ENCODE results near the gene REV1.

REV1 gene

DNA sequence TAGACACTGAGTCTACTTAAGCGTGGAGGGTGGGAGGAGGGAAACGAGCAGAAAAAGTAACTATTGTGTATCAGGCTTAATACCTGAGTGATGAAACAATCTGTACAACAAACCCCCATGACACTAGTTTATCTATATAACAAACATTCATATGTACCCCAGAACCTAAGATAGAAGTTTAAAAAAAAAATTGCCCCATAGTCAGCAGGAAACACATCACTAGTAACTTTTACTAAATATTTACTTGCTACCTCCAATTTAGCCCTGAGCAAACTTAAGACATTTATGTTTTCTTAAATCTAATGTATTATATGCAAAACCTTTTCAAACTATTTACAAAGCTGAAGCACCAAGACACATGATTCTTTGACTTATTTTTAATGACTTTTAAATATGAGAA lies 5.6 kb downstream of the REV1 start:
- Histone ChIP-seq H4K20me1 (ENCODE audit: insufficient read depth, low read length) (peaks cover 25% of the 10 kb centered on the region; the same call in 1 of the 2 replicates), H3K4me2 (ENCODE audit: low read depth, low read length) (no peak overlapping the region), H3K9me3 (replicated peaks; ENCODE audit: insufficient read depth, low read length) (no peaks in the 10 kb centered on the region), H3K79me2 (ENCODE audit: low read length) (peaks cover 100% of the 10 kb centered on the region), H3K4me3 (ENCODE audit: low read length) (no peak overlapping the region), H3K36me3 (replicated peaks; ENCODE audit: insufficient read depth, low read length) (no peaks in the 10 kb centered on the region), H3K9me2 (replicated peaks; ENCODE audit: insufficient read depth, low read length) (no peaks in the 10 kb centered on the region), H3K27ac (ENCODE audit: low read length) (no peak overlapping the region), H2AFZ (ENCODE audit: low read length) (no peak overlapping the region), H3F3A (ENCODE audit: insufficient read depth, low read length) (0 out of 2 replicates have a peak, but pooled peaks cover 7% of the 10 kb centered on the region), H3K27me3 (replicated peaks; ENCODE audit: insufficient read depth, low read length) (no peaks in the 10 kb centered on the region), H3K9ac (ENCODE audit: low read length) (no peak overlapping the region), H3K4me1 (ENCODE audit: low read length) (no peaks in the 10 kb centered on the region; the same call in 1 of the 2 replicates)
- no peak for DNase-seq
- TF ChIP-seq, protein P1, sequence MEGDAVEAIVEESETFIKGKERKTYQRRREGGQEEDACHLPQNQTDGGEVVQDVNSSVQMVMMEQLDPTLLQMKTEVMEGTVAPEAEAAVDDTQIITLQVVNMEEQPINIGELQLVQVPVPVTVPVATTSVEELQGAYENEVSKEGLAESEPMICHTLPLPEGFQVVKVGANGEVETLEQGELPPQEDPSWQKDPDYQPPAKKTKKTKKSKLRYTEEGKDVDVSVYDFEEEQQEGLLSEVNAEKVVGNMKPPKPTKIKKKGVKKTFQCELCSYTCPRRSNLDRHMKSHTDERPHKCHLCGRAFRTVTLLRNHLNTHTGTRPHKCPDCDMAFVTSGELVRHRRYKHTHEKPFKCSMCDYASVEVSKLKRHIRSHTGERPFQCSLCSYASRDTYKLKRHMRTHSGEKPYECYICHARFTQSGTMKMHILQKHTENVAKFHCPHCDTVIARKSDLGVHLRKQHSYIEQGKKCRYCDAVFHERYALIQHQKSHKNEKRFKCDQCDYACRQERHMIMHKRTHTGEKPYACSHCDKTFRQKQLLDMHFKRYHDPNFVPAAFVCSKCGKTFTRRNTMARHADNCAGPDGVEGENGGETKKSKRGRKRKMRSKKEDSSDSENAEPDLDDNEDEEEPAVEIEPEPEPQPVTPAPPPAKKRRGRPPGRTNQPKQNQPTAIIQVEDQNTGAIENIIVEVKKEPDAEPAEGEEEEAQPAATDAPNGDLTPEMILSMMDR (IDR thresholded peaks at IDR 0.05; ENCODE audit: low read length) = no peak
- TF ChIP-seq EZH2phosphoT487 (IDR thresholded peaks at IDR 0.05; ENCODE audit: low read length) (no peak), EZH2 (optimal IDR thresholded peaks at IDR 0.05; ENCODE audit: low read depth, low read length) (no peak)

DNA sequence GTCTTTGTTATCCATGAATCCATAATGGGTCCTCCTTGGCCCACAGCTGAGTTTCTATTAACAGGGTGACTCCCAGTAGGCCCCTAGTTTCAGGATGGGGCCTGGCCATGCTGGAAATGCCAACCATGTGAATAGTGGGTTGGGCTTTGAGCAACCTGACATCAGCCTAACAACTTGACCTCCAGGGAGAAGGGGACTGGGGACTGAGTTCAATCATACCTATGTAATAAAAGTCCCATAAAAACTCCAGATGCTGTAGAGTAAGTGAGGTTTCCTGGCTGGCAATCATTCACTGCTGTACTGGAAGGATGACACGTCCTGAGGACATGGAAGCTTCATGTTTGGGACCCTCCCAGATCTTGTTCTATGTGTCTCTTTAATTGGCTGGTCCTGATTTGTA lies 7.9 kb downstream of the REV1 start:
- no peaks in the 10 kb centered on the region for H3F3A ChIP-seq (ENCODE audit: insufficient read depth, low read length)
- no peaks in the 10 kb centered on the region for H3K9me2 ChIP-seq (replicated peaks; ENCODE audit: insufficient read depth, low read length)
- TF ChIP-seq, protein P1 (IDR thresholded peaks at IDR 0.05; ENCODE audit: low read length) = no peak
- no peak for TF ChIP-seq EZH2phosphoT487 (IDR thresholded peaks at IDR 0.05; ENCODE audit: low read length)
- no peak for TF ChIP-seq EZH2 (optimal IDR thresholded peaks at IDR 0.05; ENCODE audit: low read depth, low read length)
- no peaks in the 10 kb centered on the region for H3K4me1 ChIP-seq (ENCODE audit: low read length)
- H3K4me3 ChIP-seq (ENCODE audit: low read length) = no peak overlapping the region
- H3K9me3 ChIP-seq (replicated peaks; ENCODE audit: insufficient read depth, low read length) = no peaks in the 10 kb centered on the region
- H4K20me1 ChIP-seq (ENCODE audit: insufficient read depth, low read length) = peaks cover 29% of the 10 kb centered on the region; the same call in 1 of the 2 replicates
- H3K27ac ChIP-seq (ENCODE audit: low read length) = no peak overlapping the region
- no peak for DNase-seq
- H3K4me2 ChIP-seq (ENCODE audit: low read depth, low read length) = no peak overlapping the region
- H2AFZ ChIP-seq (ENCODE audit: low read length) = no peak overlapping the region
- no peak overlapping the region for H3K9ac ChIP-seq (ENCODE audit: low read length)
- no peaks in the 10 kb centered on the region for H3K36me3 ChIP-seq (replicated peaks; ENCODE audit: insufficient read depth, low read length)
- peaks cover 100% of the 10 kb centered on the region for H3K79me2 ChIP-seq (ENCODE audit: low read length)
- no peaks in the 10 kb centered on the region for H3K27me3 ChIP-seq (replicated peaks; ENCODE audit: insufficient read depth, low read length)

DNA sequence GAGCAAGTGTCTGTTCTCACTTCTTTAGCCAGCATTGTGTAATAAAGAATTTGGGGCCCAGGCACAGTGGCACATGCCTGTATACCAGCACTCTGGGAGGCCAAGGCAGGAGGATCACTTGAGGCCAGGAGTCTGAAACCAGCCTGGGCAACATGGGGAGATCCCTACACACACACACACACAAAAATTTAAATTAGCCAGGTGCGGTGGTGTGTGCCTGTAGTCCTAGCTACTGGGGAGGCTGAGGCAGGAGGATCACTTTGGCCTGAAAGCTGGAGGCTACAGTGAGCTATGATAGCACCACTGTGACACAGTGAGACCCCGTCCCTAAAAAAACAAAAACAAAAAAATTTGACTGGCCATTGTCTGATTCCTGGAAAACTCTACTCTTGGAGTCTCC lies 8.3 kb downstream of the REV1 start:
- no peaks in the 10 kb centered on the region for H3K36me3 ChIP-seq (replicated peaks; ENCODE audit: insufficient read depth, low read length)
- no peak overlapping the region for H3K27ac ChIP-seq (ENCODE audit: low read length)
- H2AFZ ChIP-seq (ENCODE audit: low read length) = no peak overlapping the region
- peaks cover 25% of the 10 kb centered on the region; the same call in 1 of the 2 replicates for H4K20me1 ChIP-seq (ENCODE audit: insufficient read depth, low read length)
- no peaks in the 10 kb centered on the region for H3K4me1 ChIP-seq (ENCODE audit: low read length)
- H3K9me2 ChIP-seq (replicated peaks; ENCODE audit: insufficient read depth, low read length) = no peaks in the 10 kb centered on the region
- TF ChIP-seq EZH2 (optimal IDR thresholded peaks at IDR 0.05; ENCODE audit: low read depth, low read length) (no peak), EZH2phosphoT487 (IDR thresholded peaks at IDR 0.05; ENCODE audit: low read length) (no peak)
- TF ChIP-seq, protein P1 (IDR thresholded peaks at IDR 0.05; ENCODE audit: low read length) = no peak
- H3K79me2 ChIP-seq (ENCODE audit: low read length) = peaks cover 100% of the 10 kb centered on the region
- no peaks in the 10 kb centered on the region for H3K27me3 ChIP-seq (replicated peaks; ENCODE audit: insufficient read depth, low read length)
- no peak for DNase-seq
- no peaks in the 10 kb centered on the region for H3F3A ChIP-seq (ENCODE audit: insufficient read depth, low read length)
- no peak overlapping the region for H3K4me2 ChIP-seq (ENCODE audit: low read depth, low read length)
- H3K9me3 ChIP-seq (replicated peaks; ENCODE audit: insufficient read depth, low read length) = no peaks in the 10 kb centered on the region
- H3K9ac ChIP-seq (ENCODE audit: low read length) = no peak overlapping the region
- no peak overlapping the region for H3K4me3 ChIP-seq (ENCODE audit: low read length)
